ENCODE data around the gene C20orf144. TPM values are rescaled to one million over a fixed set of nuclear protein-coding genes. Genes with fewer than 3 reads are reported as not detected.

The C20orf144 gene
- total and polyA plus RNA-seq, 5 experiments from 2014 or later: 0.38 to 0.47 TPM; not detected in 3

- Mint-ChIP-seq H3K27ac (no peak overlapping the region), H3K4me3 (no peak overlapping the region), H3K9me3 (no peaks in the 10 kb centered on the region), H3K36me3 (peaks cover 0 to 3% (median 0%) of the 10 kb centered on the region in 3 donors), H3K27me3 (no peaks in the 10 kb centered on the region), H3K4me1 (peaks cover 6 to 27% (median 11%) of the 10 kb centered on the region in 4 donors)
- no peak for DNase-seq
- POLR2A ChIA-PET: interaction anchor here (0.7 kb wide), 2 partner anchors 25 to 73 kb away, joined by 4 to 6 read pairs; no protein-coding TSS in a partner anchor
- no peak for ATAC-seq
Measured at GRCh38 chr20:33651562-33652048, 10.5 kb upstream of the C20orf144 start.

DNA sequence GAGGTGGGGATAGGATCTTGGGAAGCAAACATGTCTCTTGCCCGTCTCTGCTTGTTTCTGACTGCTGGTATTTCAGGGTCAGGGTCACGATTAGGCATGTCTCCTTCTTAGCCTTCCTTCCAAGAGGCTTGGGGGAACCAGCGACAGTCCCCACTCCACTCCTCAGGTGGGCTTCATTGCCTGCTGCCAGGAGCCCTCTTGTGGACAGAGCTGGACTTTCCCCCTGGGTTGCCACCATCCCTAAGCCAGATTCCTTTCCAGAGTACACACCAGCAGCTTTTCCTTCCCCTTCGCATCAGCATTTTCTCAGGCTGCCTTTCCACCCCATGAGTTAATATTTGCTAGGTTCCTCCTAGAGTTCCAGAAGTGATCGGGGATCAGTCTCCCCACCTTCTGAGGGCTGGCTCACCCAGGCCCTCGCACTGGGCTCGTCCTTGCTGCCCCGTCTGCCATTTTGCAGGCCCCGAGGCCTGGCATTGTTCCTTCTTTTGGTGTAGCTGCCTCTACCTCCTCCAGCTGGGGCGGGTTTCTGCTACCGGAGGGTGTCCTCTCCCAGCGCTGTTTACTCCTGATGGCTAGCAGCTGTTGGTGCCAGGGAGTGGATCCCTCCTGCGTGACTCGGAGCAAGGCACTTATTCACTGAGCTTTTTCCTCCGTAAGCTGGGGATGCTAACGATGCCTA, 8.8 kb upstream of the C20orf144 start:
- H3K9me3 Mint-ChIP-seq: no peaks in the 10 kb centered on the region

DNA sequence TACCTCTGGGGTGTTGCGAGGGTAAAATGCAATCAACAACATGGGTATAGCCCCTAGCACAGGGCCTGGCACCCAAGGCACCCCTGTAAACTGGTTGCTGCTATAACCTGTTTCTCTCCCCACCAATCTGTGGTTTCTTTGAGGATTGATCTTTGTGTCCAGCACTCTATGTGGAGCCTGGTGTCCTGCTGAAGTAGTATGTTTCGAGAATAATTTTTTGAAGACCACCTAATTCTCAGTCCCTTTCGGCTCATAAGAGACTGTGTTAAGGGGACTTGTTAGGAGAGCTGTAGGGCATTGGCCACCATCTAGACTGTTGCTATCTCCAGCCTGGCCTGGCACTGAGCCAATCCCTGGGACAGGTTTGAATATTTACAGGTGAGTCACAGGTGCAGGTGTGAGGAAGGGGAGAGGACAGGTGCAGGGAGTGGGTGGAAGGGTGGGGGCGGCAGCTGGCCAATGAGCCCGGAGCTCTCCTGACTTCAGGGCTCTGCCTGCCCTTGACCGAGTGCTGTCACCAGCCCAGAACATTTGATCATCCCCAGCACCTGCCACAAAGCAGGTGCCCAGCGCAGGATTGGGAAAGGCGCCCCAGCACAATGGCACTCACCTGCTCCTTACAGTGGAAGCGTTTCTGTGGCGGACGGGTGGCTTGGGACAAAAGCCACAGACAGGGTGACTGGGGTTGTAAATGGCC, 8.1 kb upstream of the C20orf144 start:
- Mint-ChIP-seq H3K4me1 (peaks cover 3 to 10% (median 9%) of the 10 kb centered on the region in 4 donors), H3K4me3 (no peak overlapping the region), H3K36me3 (no peaks in the 10 kb centered on the region), H3K27ac (peak overlapping the region in 2 of 10 donors; percentile 46 to 57), H3K9me3 (no peaks in the 10 kb centered on the region), H3K27me3 (no peaks in the 10 kb centered on the region)
- no peak for DNase-seq
- POLR2A ChIA-PET: interaction anchor here (0.5 to 2.4 kb wide), 3 partner anchors 13 to 218 kb away, joined by 3 to 11 read pairs (median 5); partner anchors contain the start of gene ACTL10
- ATAC-seq: no peak

More for the DNA sequence above, 8.8 kb upstream of the C20orf144 start:
- POLR2A ChIA-PET: interaction anchor here (0.5 to 2.4 kb wide), 3 partner anchors 14 to 219 kb away, joined by 3 to 11 read pairs (median 5); partner anchors contain the start of gene ACTL10
- Mint-ChIP-seq H3K4me1 (peaks cover 3 to 14% (median 9%) of the 10 kb centered on the region in 4 donors), H3K27ac (peak overlapping the region in 2 of 10 donors; percentile 5 to 57), H3K36me3 (no peaks in the 10 kb centered on the region), H3K27me3 (no peaks in the 10 kb centered on the region), H3K4me3 (no peak overlapping the region)
- DNase-seq (peak in 8 of 10 donors; percentile 16 to 75 (median 44)), ATAC-seq (peak; percentile 75 to 87)

DNA sequence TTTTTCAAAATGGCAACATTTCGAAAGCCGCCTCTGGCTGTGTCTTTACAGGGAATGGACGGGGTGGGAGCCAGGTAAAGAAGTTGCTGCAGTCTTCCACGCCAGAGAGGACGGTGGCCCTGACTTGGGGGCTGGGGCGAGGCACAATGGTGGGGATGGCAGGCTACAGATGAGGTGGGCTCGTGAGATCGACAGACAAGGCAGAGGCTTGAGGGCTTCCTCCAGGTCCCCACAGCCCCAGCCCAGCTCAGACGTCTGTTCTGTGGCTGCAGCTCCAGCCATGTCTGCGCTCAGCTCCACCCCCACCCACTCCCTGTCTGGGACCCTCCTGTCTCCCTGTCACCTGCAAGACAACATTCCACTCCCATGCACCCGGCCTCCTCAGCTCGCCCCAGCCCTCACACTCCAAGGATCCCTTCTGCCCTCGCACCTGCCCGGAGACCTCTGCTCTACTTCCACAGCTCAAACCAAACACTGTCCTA, 7.4 kb upstream of the C20orf144 start:
- ATAC-seq (no peak), DNase-seq (no peak)
- Mint-ChIP-seq H3K4me1 (peaks cover 2 to 9% (median 6%) of the 10 kb centered on the region in 4 donors), H3K4me3 (no peak overlapping the region), H3K9me3 (no peaks in the 10 kb centered on the region), H3K27me3 (no peaks in the 10 kb centered on the region), H3K27ac (peak overlapping the region in 2 of 10 donors; percentile 60 to 75), H3K36me3 (no peaks in the 10 kb centered on the region)
- POLR2A ChIA-PET: interaction anchor here (2.4 kb wide), 1 partner anchor 12 kb away, joined by 11 read pairs; the partner anchor contains the start of gene ACTL10

DNA sequence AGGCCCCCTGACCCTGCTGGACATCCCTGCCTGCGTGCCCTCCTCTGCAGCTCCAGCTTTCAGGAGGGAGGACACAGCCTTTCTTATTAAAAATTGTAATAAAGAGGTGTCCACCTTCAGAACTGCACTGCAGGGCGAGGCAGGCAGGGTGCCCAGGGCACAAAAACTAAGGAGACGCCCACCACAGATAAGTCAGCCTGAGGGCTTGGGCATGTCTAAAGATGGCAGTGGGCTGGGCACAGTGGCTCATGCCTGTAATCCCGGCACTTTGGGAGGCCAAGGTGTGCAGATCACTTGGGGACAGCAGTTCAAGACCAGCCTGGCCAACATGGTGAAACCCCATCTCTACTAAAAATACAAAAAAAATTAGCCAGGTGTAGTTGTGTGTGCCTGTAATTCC, 7.0 kb upstream of the C20orf144 start:
- POLR2A ChIA-PET: interaction anchor here (2.4 kb wide), 1 partner anchor 12 kb away, joined by 11 read pairs; the partner anchor contains the start of gene ACTL10
- ATAC-seq: no peak
- Mint-ChIP-seq H3K27me3 (no peaks in the 10 kb centered on the region), H3K36me3 (peaks cover 0 to 2% (median 0%) of the 10 kb centered on the region in 3 donors), H3K27ac (peak overlapping the region in 1 of 10 donors; percentile 60), H3K4me1 (peaks cover 2 to 9% (median 5%) of the 10 kb centered on the region in 4 donors), H3K9me3 (no peaks in the 10 kb centered on the region), H3K4me3 (no peak overlapping the region)
- no peak for DNase-seq

DNA sequence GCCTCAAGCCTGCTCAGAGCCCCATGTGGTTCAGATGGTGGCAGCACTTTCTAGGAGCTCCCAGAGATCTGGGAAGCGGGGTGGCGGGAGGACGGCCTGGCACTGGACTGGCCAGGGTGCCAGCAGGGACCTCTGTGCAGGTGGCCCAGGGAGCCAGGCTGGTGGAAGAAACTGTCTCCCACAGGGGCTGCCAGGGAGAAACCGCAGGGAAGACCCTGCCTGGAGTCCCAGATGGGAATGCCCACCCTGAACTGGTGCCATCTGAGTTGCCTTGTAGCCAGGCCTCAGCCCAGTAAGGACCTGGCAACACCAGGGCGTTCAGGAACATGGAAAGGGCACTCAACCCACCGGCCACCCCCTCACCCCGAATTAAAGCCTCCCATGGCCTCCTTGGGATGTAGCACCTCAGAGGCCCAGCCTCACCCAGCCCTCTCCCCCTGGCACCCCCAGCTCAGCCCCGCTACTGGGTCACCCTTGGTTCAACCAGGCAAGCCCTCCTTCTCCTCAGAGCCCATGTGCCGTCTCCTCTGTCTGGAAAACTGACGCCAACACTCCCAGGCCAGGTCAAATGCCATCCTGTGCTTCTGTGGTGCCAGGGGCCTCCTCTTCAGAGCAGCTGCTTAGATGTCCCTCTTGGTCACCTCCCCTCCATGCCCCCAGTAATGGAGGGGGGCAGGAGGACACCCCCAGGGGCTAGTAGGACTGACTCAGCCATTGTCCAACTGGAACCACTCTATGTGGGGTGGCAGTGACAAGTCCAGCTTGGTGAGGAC, 5.9 kb upstream of the C20orf144 start:
- no peak for ATAC-seq

GRCh38 chr20:33656783-33657703, 5.1 kb upstream of the C20orf144 start:
- peak in 1 of 10 donors; percentile 50 for DNase-seq
- Mint-ChIP-seq H3K27me3 (no peaks in the 10 kb centered on the region), H3K27ac (no peak overlapping the region), H3K9me3 (no peaks in the 10 kb centered on the region), H3K4me3 (no peak overlapping the region), H3K36me3 (peaks cover 0 to 2% (median 0%) of the 10 kb centered on the region in 3 donors), H3K4me1 (peaks cover 2 to 9% (median 5%) of the 10 kb centered on the region in 4 donors)
- POLR2A ChIA-PET: no interaction called here
- no peak for ATAC-seq

More for the DNA sequence above, 5.9 kb upstream of the C20orf144 start:
- no peaks in the 10 kb centered on the region for H3K27me3 Mint-ChIP-seq
- H3K36me3 Mint-ChIP-seq: peaks cover 0 to 2% (median 0%) of the 10 kb centered on the region in 3 donors
- no peak overlapping the region for H3K4me3 Mint-ChIP-seq
- DNase-seq: peak in 1 of 10 donors; percentile 64
- H3K9me3 Mint-ChIP-seq: no peaks in the 10 kb centered on the region
- POLR2A ChIA-PET: interaction anchor here (0.5 kb wide), 1 partner anchor 199 kb away, joined by 4 read pairs; no protein-coding TSS in a partner anchor
- peaks cover 2 to 9% (median 5%) of the 10 kb centered on the region in 4 donors for H3K4me1 Mint-ChIP-seq
- peak overlapping the region in 1 of 10 donors; percentile 76 for H3K27ac Mint-ChIP-seq

GRCh38 chr20:33657704-33658095, 4.4 kb upstream of the C20orf144 start:
- no peak for ATAC-seq
- H3K36me3 Mint-ChIP-seq: peaks cover 0 to 2% (median 0%) of the 10 kb centered on the region in 3 donors
- no peak overlapping the region for H3K27ac Mint-ChIP-seq
- H3K4me3 Mint-ChIP-seq: no peak overlapping the region
- POLR2A ChIA-PET: no interaction called here
- H3K4me1 Mint-ChIP-seq: peaks cover 3 to 11% (median 8%) of the 10 kb centered on the region in 4 donors
- no peak for DNase-seq
- H3K9me3 Mint-ChIP-seq: no peaks in the 10 kb centered on the region
- H3K27me3 Mint-ChIP-seq: no peaks in the 10 kb centered on the region

- H3K4me1 Mint-ChIP-seq: peaks cover 2 to 13% (median 5%) of the 10 kb centered on the region in 4 donors
- ATAC-seq (no peak), DNase-seq (no peak)
- no peaks in the 10 kb centered on the region for H3K9me3 Mint-ChIP-seq
- no peak overlapping the region for H3K27ac Mint-ChIP-seq
- peaks cover 0 to 2% (median 0%) of the 10 kb centered on the region in 3 donors for H3K36me3 Mint-ChIP-seq
- POLR2A ChIA-PET: no interaction called here
- H3K27me3 Mint-ChIP-seq: no peaks in the 10 kb centered on the region
- H3K4me3 Mint-ChIP-seq: no peak overlapping the region
Measured at GRCh38 chr20:33658510-33658909, 3.6 kb upstream of the C20orf144 start.

DNA sequence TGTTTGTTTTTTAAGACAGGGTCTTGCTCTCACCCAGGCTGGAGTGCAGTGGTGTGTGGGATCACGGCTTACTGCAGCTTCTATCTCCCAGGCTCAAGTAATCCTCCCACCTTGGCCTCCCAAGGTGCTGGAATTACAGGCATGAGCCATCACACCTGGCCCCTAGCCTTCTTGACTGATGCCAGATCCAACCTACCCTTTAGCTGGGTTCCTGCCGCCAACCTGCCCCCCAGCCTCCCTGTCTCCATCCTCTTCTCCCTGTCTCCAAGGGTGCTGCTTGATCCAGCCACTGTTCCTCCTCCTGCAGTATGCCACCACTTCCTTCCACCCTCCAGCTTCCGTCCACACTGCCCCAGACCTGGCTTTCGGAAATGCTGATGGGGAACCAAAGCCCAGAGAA, 3.2 kb upstream of the C20orf144 start:
- Mint-ChIP-seq H3K27ac (no peak overlapping the region), H3K9me3 (no peaks in the 10 kb centered on the region), H3K4me3 (no peak overlapping the region), H3K27me3 (no peaks in the 10 kb centered on the region), H3K4me1 (peaks cover 2 to 11% (median 6%) of the 10 kb centered on the region in 4 donors), H3K36me3 (peaks cover 0 to 2% (median 0%) of the 10 kb centered on the region in 3 donors)
- ATAC-seq (no peak), DNase-seq (peak in 1 of 10 donors; percentile 37)
- POLR2A ChIA-PET: no interaction called here

DNA sequence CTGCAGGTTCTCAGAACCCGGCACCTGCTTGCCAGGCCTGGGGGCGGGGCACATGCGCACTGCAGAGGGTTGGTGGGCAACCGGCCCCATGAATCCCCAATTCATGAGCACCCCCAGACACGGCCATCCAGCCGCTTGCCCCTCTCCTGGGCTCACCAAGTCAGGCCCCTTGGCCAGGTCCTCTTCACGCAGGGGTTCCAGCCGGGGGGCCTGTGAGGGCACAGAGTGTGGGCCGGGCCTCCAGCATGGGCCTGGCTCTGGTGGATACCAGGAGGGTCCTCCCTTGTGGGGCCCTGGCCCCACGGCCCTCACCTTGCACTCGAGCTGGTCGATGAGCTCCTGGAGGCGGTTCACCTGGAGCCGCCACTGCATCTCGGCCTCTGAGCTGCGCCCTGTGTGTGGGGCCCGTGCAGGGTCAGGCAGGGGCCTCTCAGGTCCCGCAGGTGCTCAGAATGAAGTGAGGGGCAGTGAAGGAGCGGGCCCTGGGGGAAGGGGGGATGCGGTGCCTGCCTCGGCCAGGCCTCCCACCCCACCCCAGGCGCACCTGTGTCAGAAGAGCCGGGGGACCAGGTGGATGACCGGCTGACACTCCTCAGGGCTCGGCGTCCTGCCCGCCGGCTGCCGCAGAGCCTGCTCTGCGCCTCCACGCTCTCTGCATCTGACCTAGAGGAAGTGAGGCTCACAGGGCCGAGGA, 2.6 kb upstream of the C20orf144 start:
- Mint-ChIP-seq H3K4me3 (no peak overlapping the region), H3K4me1 (peaks cover 5 to 15% (median 10%) of the 10 kb centered on the region in 4 donors), H3K27ac (no peak overlapping the region), H3K27me3 (no peaks in the 10 kb centered on the region), H3K9me3 (no peaks in the 10 kb centered on the region), H3K36me3 (peaks cover 0 to 2% (median 0%) of the 10 kb centered on the region in 3 donors)
- DNase-seq (peak in 1 of 10 donors; percentile 45), ATAC-seq (no peak)
- POLR2A ChIA-PET: no interaction called here

Data from naive thymus-derived CD8-positive, alpha-beta T cell (primary cell).